GM12878 (cell line): ENCODE data around the gene WHRN. TPM values are rescaled to one million over a fixed set of nuclear protein-coding genes. Genes with fewer than 3 reads are reported as not detected.

Experiments used
- ATAC-seq: fragments of 200-7000 bp; cut with Tn5 transposase; 3 replicates; pipeline ENCODE4 v1.9.1; 2020; ENCODE audit warnings: mild to moderate bottlenecking, moderate library complexity
- BruUV-seq: library from RNA; stranded (reverse); fragments of 400-500 nt; replicated peaks from 2 replicates; lab custom pipeline; 2021; lab: Mats Ljungman, UMichigan
- CTCF ChIA-PET: fragments of 300-600 bp; sonication (Branson Sonifier 250); formaldehyde crosslinking; extraction: SDS; loops from one replicate; lab custom pipeline; 2021; ENCODE audit warnings: inconsistent platforms; lab: Yijun Ruan, JAX
- POLR2A ChIA-PET: fragments of 350-600 bp; formaldehyde crosslinking; extraction: SDS; loops from one replicate; lab custom pipeline; 2021; ENCODE audit warnings: inconsistent platforms; lab: Charles Lee
- RAD21 ChIA-PET: fragments of 300-600 bp; sonication (Branson Sonifier 250); formaldehyde crosslinking; loops from one replicate; lab custom pipeline; 2023; ENCODE audit warnings: antibody characterized with exemption; ENCODE audit not compliant: unreplicated experiment; lab: Charles Lee
- SMC1A ChIA-PET: fragments of 300-600 bp; sonication (Branson Sonifier 250); formaldehyde crosslinking; loops from one replicate; lab custom pipeline; 2023; ENCODE audit not compliant: unreplicated experiment, uncharacterized antibody; lab: Charles Lee
- DNase-seq: peaks from one replicate; pipeline ENCODE4 v3.0.0-alpha.2; 2011; ENCODE audit warnings: low read depth, low spot score
- FAIRE-seq: peaks from 3 replicates; lab custom pipeline; 2011; peaks lifted over from hg19 to GRCh38; lab: Jason Lieb, UNC
- H2AFZ ChIP-seq: 2 replicates; pipeline ENCODE4 v1.6.0; 2011; ENCODE audit warnings: low read depth, low read length, control low read depth; ENCODE audit not compliant: control insufficient read depth
- H3K27ac ChIP-seq: 2 replicates; pipeline ENCODE4 v1.5.1; 2011; ENCODE audit warnings: control low read depth; ENCODE audit not compliant: control insufficient read depth, insufficient read depth
- H3K27me3 ChIP-seq, 2 experiments: replicated peaks in 1 of 2; 2 replicates each; pipeline versions ENCODE4 v1.6.0 to v1.6.1; 2011; ENCODE audit warnings: low read length in 1 of 2; ENCODE audit not compliant: control insufficient read depth in 2 of 2, insufficient read depth in 2 of 2
- H3K36me3 ChIP-seq, 2 experiments: 2 replicates each; pipeline ENCODE4 v1.5.1; 2011; ENCODE audit warnings: low read length in 1 of 2; ENCODE audit not compliant: control insufficient read depth in 2 of 2, insufficient read depth in 2 of 2
- H3K4me1 ChIP-seq: 2 replicates; pipeline ENCODE4 v1.6.1; 2011; ENCODE audit warnings: mild to moderate bottlenecking, low read length, moderate library complexity, mixed read lengths; ENCODE audit not compliant: control insufficient read depth, insufficient read depth
- H3K4me2 ChIP-seq: 2 replicates; pipeline ENCODE4 v1.6.0; 2011; ENCODE audit warnings: control low read depth; ENCODE audit not compliant: control insufficient read depth, insufficient read depth
- H3K4me3 ChIP-seq: fragments of 200-600 bp; sonication (generic); 2 replicates; pipeline ENCODE4 v1.5.1; 2016
- H3K79me2 ChIP-seq: 2 replicates; pipeline ENCODE4 v1.6.0; 2011; ENCODE audit warnings: low read length; ENCODE audit not compliant: control insufficient read depth, insufficient read depth
- H3K9ac ChIP-seq: 2 replicates; pipeline ENCODE4 v1.8.0; 2011; ENCODE audit warnings: low read length, control low read depth, mixed read lengths; ENCODE audit not compliant: control insufficient read depth, insufficient read depth
- H3K9me3 ChIP-seq: replicated peaks from 3 replicates; pipeline ENCODE4 v1.5.1; 2011; ENCODE audit warnings: mild to moderate bottlenecking, low read length; ENCODE audit not compliant: control insufficient read depth, insufficient read depth
- H4K20me1 ChIP-seq: 2 replicates; pipeline ENCODE4 v1.6.0; 2011; ENCODE audit not compliant: control insufficient read depth, insufficient read depth
- CREM ChIP-seq: IDR thresholded peaks from 2 replicates; pipeline ENCODE4 v1.6.1; 2014; ENCODE audit warnings: antibody characterized with exemption, low read depth
- ETV6 ChIP-seq, 2 experiments: fragments of 450-650 bp in 1 of 2; IDR thresholded peaks in 1 of 2; conservative IDR thresholded peaks in 1 of 2; 2 replicates each; pipeline ENCODE4 v1.6.1; 2014; ENCODE audit warnings: antibody characterized with exemption in 1 of 2, borderline replicate concordance in 1 of 2, low read depth in 1 of 2, mild to moderate bottlenecking in 1 of 2, moderate library complexity in 1 of 2
- POLR2A ChIP-seq: IDR thresholded peaks from 2 replicates; pipeline ENCODE4 v1.6.1; 2011; ENCODE audit warnings: low read depth, mild to moderate bottlenecking, low read length
- RUNX3 ChIP-seq: IDR thresholded peaks from 2 replicates; pipeline ENCODE4 v1.6.1; 2012; ENCODE audit warnings: low read length, inconsistent platforms
- SIX5 ChIP-seq: IDR thresholded peaks from 2 replicates; pipeline ENCODE4 v1.6.1; 2011; ENCODE audit warnings: mild to moderate bottlenecking, low read depth, low read length, moderate library complexity; ENCODE audit not compliant: severe bottlenecking
- SMAD1 ChIP-seq: fragments of 450-650 bp; IDR thresholded peaks from 2 replicates; pipeline ENCODE4 v1.6.1; 2018; ENCODE audit warnings: mild to moderate bottlenecking, low read depth; ENCODE audit not compliant: partially characterized antibody
- SP1 ChIP-seq: IDR thresholded peaks from one replicate; pipeline ENCODE4 v1.6.1; 2011; ENCODE audit warnings: low read depth, low read length
- ZBTB11 ChIP-seq: fragments of 450-650 bp; formaldehyde crosslinking; IDR thresholded peaks from 2 replicates; pipeline ENCODE4 v1.5.0; 2022; ENCODE audit warnings: mild to moderate bottlenecking, missing genetic modification characterization
- ZNF274 ChIP-seq: IDR thresholded peaks from one replicate; pipeline ENCODE4 v1.8.0; 2011; ENCODE audit not compliant: insufficient read length, insufficient read depth
- WGBS: methylation state at CpG from one replicate; pipeline ENCODE4 v1.1.6; 2016; ENCODE audit warnings: low lambda C conversion rate; ENCODE audit not compliant: insufficient replicate concordance, insufficient coverage; ENCODE audit errors: missing lambda C conversion rate; 5-methylcytosine and 5-hydroxymethylcytosine counted together
- in situ Hi-C: fragments of 300-500 bp; cut with MboI; formaldehyde crosslinking; loops from 9 replicates; pipeline ENCODE4 v1.14.3; 2018; ENCODE audit warnings: mixed read lengths
- intact Hi-C: fragments of 100-400 bp; cut with micrococcal nuclease; formaldehyde crosslinking; loops from one replicate; pipeline ENCODE4 v1.14.2; 2022; ENCODE audit not compliant: unreplicated experiment
- polyA plus RNA-seq, 11 experiments: library from polyadenylated mRNA; depleted of rRNA in 4 of 11; unstranded in 6 of 11; stranded (reverse) in 5 of 11; fragments of >200 nt; fragmentation: Nextera tagmentation in 4 of 11; fragmentation: Illumina TruSeq in 1 of 11; extraction: Ambion mirVana in 4 of 11; extraction: Trizol in 1 of 11; gene quantifications; 1 replicate in 1 of 11; 2 replicates in 10 of 11; pipeline versions ENCODE4 v1.2.1 to v1.2.3, GENCODE V29; 2011 to 2016; ENCODE audit warnings: inconsistent platforms in 2 of 11, missing spikeins in 2 of 11, low read depth in 1 of 11
- total RNA-seq, 4 experiments: library from RNA; depleted of rRNA in 3 of 4; stranded (reverse); fragments of >200 nt in 3 of 4; fragmentation: Illumina TruSeq in 1 of 4; extraction: Trizol in 1 of 4; gene quantifications; 2 replicates each; pipeline versions ENCODE4 v1.2.1 to v1.2.3, GENCODE V29; 2013 to 2021
- TF ChIP-seq, protein P1 (sequence below): fragments of 450-650 bp; IDR thresholded peaks from 2 replicates; pipeline ENCODE4 v1.6.1; 2016; ENCODE audit warnings: mild to moderate bottlenecking, moderate library complexity, borderline replicate concordance
- TF ChIP-seq, protein P2 (sequence below): IDR thresholded peaks from 2 replicates; pipeline ENCODE4 v1.6.1; 2012; ENCODE audit warnings: mild to moderate bottlenecking, low read depth, low read length

WHRN gene
- total and polyA plus RNA-seq, 10 of the 15 experiments (the other 5 are each of a cell fraction or from before 2014, with no cell fraction given), result 0.04 to 18.2 (median 0.68) TPM; not detected in 1

GRCh38 chr9:114476891-114477469 lies 28.3 kb downstream of the WHRN start:
- 54% methylated on average over 9 of the region's 9 CpGs for WGBS
- TF ChIP-seq POLR2A, result no peak
- TF ChIP-seq CREM, result no peak
- no peak for TF ChIP-seq SMAD1
- TF ChIP-seq, protein P1, sequence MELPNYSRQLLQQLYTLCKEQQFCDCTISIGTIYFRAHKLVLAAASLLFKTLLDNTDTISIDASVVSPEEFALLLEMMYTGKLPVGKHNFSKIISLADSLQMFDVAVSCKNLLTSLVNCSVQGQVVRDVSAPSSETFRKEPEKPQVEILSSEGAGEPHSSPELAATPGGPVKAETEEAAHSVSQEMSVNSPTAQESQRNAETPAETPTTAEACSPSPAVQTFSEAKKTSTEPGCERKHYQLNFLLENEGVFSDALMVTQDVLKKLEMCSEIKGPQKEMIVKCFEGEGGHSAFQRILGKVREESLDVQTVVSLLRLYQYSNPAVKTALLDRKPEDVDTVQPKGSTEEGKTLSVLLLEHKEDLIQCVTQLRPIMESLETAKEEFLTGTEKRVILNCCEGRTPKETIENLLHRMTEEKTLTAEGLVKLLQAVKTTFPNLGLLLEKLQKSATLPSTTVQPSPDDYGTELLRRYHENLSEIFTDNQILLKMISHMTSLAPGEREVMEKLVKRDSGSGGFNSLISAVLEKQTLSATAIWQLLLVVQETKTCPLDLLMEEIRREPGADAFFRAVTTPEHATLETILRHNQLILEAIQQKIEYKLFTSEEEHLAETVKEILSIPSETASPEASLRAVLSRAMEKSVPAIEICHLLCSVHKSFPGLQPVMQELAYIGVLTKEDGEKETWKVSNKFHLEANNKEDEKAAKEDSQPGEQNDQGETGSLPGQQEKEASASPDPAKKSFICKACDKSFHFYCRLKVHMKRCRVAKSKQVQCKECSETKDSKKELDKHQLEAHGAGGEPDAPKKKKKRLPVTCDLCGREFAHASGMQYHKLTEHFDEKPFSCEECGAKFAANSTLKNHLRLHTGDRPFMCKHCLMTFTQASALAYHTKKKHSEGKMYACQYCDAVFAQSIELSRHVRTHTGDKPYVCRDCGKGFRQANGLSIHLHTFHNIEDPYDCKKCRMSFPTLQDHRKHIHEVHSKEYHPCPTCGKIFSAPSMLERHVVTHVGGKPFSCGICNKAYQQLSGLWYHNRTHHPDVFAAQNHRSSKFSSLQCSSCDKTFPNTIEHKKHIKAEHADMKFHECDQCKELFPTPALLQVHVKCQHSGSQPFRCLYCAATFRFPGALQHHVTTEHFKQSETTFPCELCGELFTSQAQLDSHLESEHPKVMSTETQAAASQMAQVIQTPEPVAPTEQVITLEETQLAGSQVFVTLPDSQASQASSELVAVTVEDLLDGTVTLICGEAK, result no peak
- TF ChIP-seq, protein P2, sequence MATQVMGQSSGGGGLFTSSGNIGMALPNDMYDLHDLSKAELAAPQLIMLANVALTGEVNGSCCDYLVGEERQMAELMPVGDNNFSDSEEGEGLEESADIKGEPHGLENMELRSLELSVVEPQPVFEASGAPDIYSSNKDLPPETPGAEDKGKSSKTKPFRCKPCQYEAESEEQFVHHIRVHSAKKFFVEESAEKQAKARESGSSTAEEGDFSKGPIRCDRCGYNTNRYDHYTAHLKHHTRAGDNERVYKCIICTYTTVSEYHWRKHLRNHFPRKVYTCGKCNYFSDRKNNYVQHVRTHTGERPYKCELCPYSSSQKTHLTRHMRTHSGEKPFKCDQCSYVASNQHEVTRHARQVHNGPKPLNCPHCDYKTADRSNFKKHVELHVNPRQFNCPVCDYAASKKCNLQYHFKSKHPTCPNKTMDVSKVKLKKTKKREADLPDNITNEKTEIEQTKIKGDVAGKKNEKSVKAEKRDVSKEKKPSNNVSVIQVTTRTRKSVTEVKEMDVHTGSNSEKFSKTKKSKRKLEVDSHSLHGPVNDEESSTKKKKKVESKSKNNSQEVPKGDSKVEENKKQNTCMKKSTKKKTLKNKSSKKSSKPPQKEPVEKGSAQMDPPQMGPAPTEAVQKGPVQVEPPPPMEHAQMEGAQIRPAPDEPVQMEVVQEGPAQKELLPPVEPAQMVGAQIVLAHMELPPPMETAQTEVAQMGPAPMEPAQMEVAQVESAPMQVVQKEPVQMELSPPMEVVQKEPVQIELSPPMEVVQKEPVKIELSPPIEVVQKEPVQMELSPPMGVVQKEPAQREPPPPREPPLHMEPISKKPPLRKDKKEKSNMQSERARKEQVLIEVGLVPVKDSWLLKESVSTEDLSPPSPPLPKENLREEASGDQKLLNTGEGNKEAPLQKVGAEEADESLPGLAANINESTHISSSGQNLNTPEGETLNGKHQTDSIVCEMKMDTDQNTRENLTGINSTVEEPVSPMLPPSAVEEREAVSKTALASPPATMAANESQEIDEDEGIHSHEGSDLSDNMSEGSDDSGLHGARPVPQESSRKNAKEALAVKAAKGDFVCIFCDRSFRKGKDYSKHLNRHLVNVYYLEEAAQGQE, result no peak
- no peak for TF ChIP-seq SP1
- TF ChIP-seq RUNX3, result no peak
- TF ChIP-seq ETV6 (conservative IDR thresholded peaks at IDR 0.05 in 1 of 2, IDR thresholded peaks at IDR 0.05 in 1 of 2; ENCODE audit: borderline replicate concordance in 1 of 2, low read depth in 1 of 2), result no peak
- TF ChIP-seq SIX5, result no peak
- TF ChIP-seq ZBTB11 (CRISPR knock-in tag), result no peak
- TF ChIP-seq ZNF274, result no peak

More at GRCh38 chr9:114476891-114477469, 28.3 kb downstream of the WHRN start:
- ChIA-PET RAD21 (interaction anchor here (0.6 kb wide), 1 partner anchor 71 kb away, joined by 3 read pairs; no protein-coding TSS in a partner anchor), CTCF (interaction anchor here (0.7 to 1.5 kb wide), 4 partner anchors 15 to 72 kb away, joined by 3 to 4 read pairs (median 3); no protein-coding TSS in a partner anchor), POLR2A (no interaction called here), SMC1A (no interaction called here)
- no peaks in the 10 kb centered on the region for H3K4me1 ChIP-seq
- no peak overlapping the region for H3K4me3 ChIP-seq
- no peak overlapping the region for H2AFZ ChIP-seq
- H3K9ac ChIP-seq, result no peak overlapping the region
- ATAC-seq (no peak), FAIRE-seq (no peak), DNase-seq (no peak)
- H3K9me3 ChIP-seq, result no peaks in the 10 kb centered on the region
- H3K79me2 ChIP-seq, result no peaks in the 10 kb centered on the region
- no TSS peak for BruUV-seq
- H3K4me2 ChIP-seq, result no peak overlapping the region
- H3K27me3 ChIP-seq, result peaks cover 0 to 3% of the 10 kb centered on the region in 2 experiments; a peak in 3 of 4 replicates
- intact Hi-C loops (no loop called here), in situ Hi-C loops (no loop called here)
- H4K20me1 ChIP-seq, result no peaks in the 10 kb centered on the region
- peaks cover 0 to 4% of the 10 kb centered on the region in 2 experiments; a peak in 1 of 4 replicates for H3K36me3 ChIP-seq
- no peak overlapping the region for H3K27ac ChIP-seq
